NB4 (cell line): ENCODE results near the gene PLEKHF1.

Experiments used
- DNase-seq: peaks from one replicate; pipeline ENCODE4 v3.0.0; 2010; ENCODE audit warnings: low read depth
- H3K4me3 ChIP-seq: one replicate; pipeline ENCODE4 v1.5.1; 2011; ENCODE audit warnings: mild to moderate bottlenecking, low read depth, low read length, moderate library complexity
- CTCF ChIP-seq: IDR thresholded peaks from one replicate; pipeline ENCODE4 v1.5.1; 2012; ENCODE audit warnings: low read depth, low read length
- MAX ChIP-seq: IDR thresholded peaks from 2 replicates; pipeline ENCODE4 v1.6.1; 2011; ENCODE audit warnings: low read depth, low read length
- MYC ChIP-seq: IDR thresholded peaks from 2 replicates; pipeline ENCODE4 v1.6.1; 2011; ENCODE audit warnings: low read depth, low read length
- POLR2A ChIP-seq: IDR thresholded peaks from 2 replicates; pipeline ENCODE4 v1.6.1; 2011; ENCODE audit warnings: mild to moderate bottlenecking; ENCODE audit not compliant: insufficient read length; ENCODE audit errors: extremely low read depth

Gene PLEKHF1

GRCh38 chr19:29618871-29619270, 46.4 kb upstream of the PLEKHF1 start:
- no peak for TF ChIP-seq CTCF
- TF ChIP-seq POLR2A: no peak
- no peak for TF ChIP-seq MAX
- no peak for TF ChIP-seq MYC
- no peak for DNase-seq
- no peak overlapping the region for H3K4me3 ChIP-seq

DNA sequence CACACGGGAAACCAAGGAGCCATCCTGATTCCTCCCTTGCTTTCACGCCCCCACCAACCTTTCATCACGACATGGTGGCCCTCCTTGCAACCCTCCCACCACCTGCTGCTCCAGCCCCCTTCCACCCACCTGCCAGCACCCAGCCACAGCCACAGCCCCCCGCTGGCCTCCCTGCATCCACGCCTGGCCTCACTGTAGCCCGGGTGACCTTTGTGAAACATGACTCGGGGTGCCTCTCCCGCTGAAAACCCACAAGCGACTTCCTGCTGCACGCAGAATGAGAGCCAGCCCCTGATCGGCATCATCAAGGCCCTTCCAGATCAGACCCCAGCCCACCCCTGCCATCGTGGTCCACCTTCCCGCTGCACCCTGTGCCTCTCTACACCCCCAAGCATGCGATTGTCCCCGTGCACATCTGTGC, 44.3 kb upstream of the PLEKHF1 start:
- no peak for DNase-seq
- no peak overlapping the region for H3K4me3 ChIP-seq
- TF ChIP-seq MYC (no peak), MAX (no peak), POLR2A (no peak), CTCF (no peak)

DNA sequence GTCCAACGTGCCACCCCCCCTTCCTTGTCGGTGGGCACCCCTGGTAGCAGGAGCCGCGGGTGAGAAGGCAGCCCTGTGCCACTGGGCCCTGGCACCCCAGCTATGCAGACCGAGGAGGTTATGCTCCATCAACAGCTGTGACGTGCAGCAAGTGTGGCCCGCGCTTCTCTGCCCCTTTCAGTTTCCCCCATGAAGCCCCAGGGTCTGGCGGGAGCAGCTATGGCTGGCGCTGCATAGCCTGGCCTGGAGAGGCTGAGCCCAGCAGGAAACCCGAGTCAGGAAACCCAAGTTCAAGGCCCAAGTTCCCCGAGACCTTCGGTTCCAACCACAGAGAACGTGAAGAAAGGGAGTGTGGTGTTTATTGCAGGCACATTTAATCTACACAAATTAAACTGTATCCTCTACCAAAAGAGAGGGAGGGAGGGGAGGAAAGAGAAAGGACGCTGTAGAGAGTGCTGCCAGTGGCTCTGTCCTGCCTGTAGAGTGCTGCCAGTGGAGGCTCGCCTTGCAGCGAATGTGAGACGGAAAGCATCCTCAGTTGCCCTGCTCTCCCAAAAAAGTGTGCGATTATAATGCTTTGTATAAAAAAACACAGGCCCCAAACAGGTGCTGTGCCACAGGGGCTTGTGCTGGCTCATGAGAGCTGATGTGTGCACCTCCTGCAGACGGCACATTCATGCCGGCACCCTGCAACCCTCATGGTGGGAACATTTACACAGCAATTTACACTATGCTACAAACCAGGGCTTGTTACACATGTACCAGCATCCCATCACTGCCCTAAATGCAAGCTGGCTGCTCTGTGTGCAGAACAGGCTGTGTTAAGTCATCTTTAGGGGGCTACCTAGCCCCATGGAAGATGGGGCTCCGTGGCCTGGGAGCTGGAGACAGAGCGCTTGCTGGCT, 42.8 kb upstream of the PLEKHF1 start:
- TF ChIP-seq POLR2A (no peak), MAX (no peak), CTCF (no peak), MYC (no peak)
- no peak for DNase-seq
- H3K4me3 ChIP-seq: no peak overlapping the region

DNA sequence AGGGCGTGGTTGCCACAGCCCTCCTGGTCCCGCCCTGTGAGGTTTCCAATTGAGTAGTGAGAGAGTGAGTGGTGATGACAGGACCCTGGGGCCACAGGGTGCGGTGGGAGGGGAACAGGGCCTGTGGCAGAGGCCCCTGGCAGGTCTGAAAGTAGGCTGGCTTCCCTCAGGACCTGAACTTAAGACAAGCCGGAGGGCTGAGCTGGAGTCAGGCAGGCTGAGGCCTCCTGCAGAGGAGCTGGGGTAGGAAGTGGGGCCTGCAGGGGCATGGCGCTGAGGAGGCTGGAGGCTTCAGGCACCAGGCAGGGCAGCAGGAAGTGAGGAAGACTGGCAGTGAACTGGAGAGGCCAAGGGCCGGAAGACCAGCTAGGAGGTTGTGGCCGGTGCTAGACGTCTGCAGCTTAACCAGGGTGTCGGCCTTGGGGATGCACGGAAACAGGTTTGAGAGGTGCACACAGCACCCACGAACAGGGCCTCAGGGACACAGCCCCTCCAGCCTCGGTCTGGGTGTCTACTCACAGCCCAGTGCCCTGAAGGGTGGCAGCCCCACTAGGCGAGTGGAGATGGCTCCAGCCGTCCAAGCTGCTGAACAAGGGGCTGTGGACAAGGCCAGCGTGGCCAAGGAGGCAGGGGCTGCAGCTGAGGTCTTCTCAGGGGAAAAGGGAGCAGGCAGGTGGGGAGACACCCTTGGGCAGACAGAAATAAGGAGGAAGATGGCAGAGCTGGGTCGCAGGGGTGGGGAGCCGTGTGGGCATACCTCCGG, 41.4 kb upstream of the PLEKHF1 start:
- DNase-seq: no peak
- H3K4me3 ChIP-seq: no peak overlapping the region
- TF ChIP-seq POLR2A (no peak), CTCF (no peak), MAX (no peak), MYC (no peak)

- no peak for TF ChIP-seq MAX
- no peak for TF ChIP-seq CTCF
- TF ChIP-seq POLR2A: no peak
- TF ChIP-seq MYC: no peak
- DNase-seq: no peak
- H3K4me3 ChIP-seq: no peak overlapping the region
These were observed 40.6 kb upstream of the PLEKHF1 start for GRCh38 chr19:29624489-29625185.
